GM23338 (cell line): ENCODE data around the gene ZNF775. TPM values are rescaled to one million over a fixed set of nuclear protein-coding genes. Genes with fewer than 3 reads are reported as not detected.

ENCODE experiments used
- ATAC-seq: fragments of 200-7000 bp; cut with Tn5 transposase; 3 replicates; pipeline ENCODE4 v1.9.1; 2020
- DNase-seq: peaks from one replicate; pipeline ENCODE4 v3.0.0-alpha.2; 2015; ENCODE audit warnings: low spot score
- H2AFZ ChIP-seq: fragments of 200-600 bp; sonication (generic); 2 replicates; pipeline ENCODE4 v1.8.0; 2016; ENCODE audit warnings: antibody characterized with exemption, mild to moderate bottlenecking, moderate library complexity
- H3F3A ChIP-seq: fragments of 200-600 bp; sonication (generic); replicated peaks from 2 replicates; pipeline ENCODE4 v1.8.0; 2017; ENCODE audit warnings: antibody characterized with exemption, mixed run types, low read depth
- H3K27ac ChIP-seq: fragments of 200-600 bp; sonication (generic); 2 replicates; pipeline ENCODE4 v1.6.1; 2016; ENCODE audit warnings: low read depth
- H3K27me3 ChIP-seq: fragments of 200-600 bp; sonication (generic); 2 replicates; pipeline ENCODE4 v1.8.0; 2016; ENCODE audit warnings: mild to moderate bottlenecking, mixed run types, moderate library complexity; ENCODE audit not compliant: insufficient read depth
- H3K36me3 ChIP-seq: fragments of 200-600 bp; sonication (generic); 2 replicates; pipeline ENCODE4 v1.8.0; 2016; ENCODE audit warnings: mild to moderate bottlenecking; ENCODE audit not compliant: insufficient read depth
- H3K4me1 ChIP-seq: fragments of 200-600 bp; sonication (generic); 2 replicates; pipeline ENCODE4 v1.8.0; 2016; ENCODE audit warnings: mild to moderate bottlenecking, moderate library complexity; ENCODE audit not compliant: insufficient read depth
- H3K4me2 ChIP-seq: fragments of 200-600 bp; sonication (generic); 2 replicates; pipeline ENCODE4 v1.7.1; 2017; ENCODE audit warnings: mixed run types
- H3K4me3 ChIP-seq: fragments of 200-600 bp; sonication (generic); 2 replicates; pipeline ENCODE4 v1.6.1; 2016; ENCODE audit warnings: mixed run types
- H3K79me2 ChIP-seq: fragments of 200-600 bp; sonication (generic); replicated peaks from 2 replicates; pipeline ENCODE4 v1.8.0; 2017; ENCODE audit warnings: mild to moderate bottlenecking; ENCODE audit not compliant: insufficient read depth
- H3K9me2 ChIP-seq: fragments of 200-600 bp; sonication (generic); 2 replicates; pipeline ENCODE4 v1.8.0; 2017; ENCODE audit not compliant: insufficient read depth
- H4K20me1 ChIP-seq: fragments of 200-600 bp; sonication (generic); replicated peaks from 2 replicates; pipeline ENCODE4 v1.8.0; 2017; ENCODE audit warnings: mild to moderate bottlenecking; ENCODE audit not compliant: insufficient read depth
- H3K27ac Mint-ChIP-seq: 2 replicates; pipeline ENCODE4 v1.8.0; 2020; ENCODE audit warnings: inconsistent platforms, mild to moderate bottlenecking, moderate library complexity, mixed read lengths
- H3K27me3 Mint-ChIP-seq: 3 replicates; pipeline ENCODE4 v1.8.0; 2022; ENCODE audit warnings: low read depth, mild to moderate bottlenecking, moderate library complexity, mixed read lengths, inconsistent platforms; ENCODE audit not compliant: insufficient read depth, poor library complexity
- H3K36me3 Mint-ChIP-seq: 3 replicates; pipeline ENCODE4 v1.8.0; 2021; ENCODE audit warnings: low read depth, mild to moderate bottlenecking, inconsistent platforms, moderate library complexity, mixed read lengths
- H3K4me1 Mint-ChIP-seq: 3 replicates; pipeline ENCODE4 v1.8.0; 2020; ENCODE audit warnings: mild to moderate bottlenecking, inconsistent platforms, mixed read lengths
- H3K4me3 Mint-ChIP-seq: 3 replicates; pipeline ENCODE4 v1.8.0; 2021; ENCODE audit warnings: moderate library complexity, mild to moderate bottlenecking, inconsistent platforms, mixed read lengths
- H3K9me3 Mint-ChIP-seq: 3 replicates; pipeline ENCODE4 v1.8.0; 2020; ENCODE audit warnings: moderate library complexity, mild to moderate bottlenecking, inconsistent platforms, mixed read lengths
- NANOG ChIP-seq: IDR thresholded peaks from 2 replicates; pipeline ENCODE4 v1.6.1; 2016; ENCODE audit warnings: antibody characterized with exemption, borderline replicate concordance
- POLR2AphosphoS5 ChIP-seq: IDR thresholded peaks from 2 replicates; pipeline ENCODE4 v1.6.1; 2016; ENCODE audit warnings: antibody characterized with exemption, low read depth
- STAT1 ChIP-seq: IDR thresholded peaks from one replicate; pipeline ENCODE4 v1.6.1; 2016; ENCODE audit warnings: antibody characterized with exemption; ENCODE audit not compliant: unreplicated experiment
- ZNF114 ChIP-seq: fragments of 250-450 bp; sonication (Bioruptor Pico); IDR thresholded peaks from 2 replicates; pipeline ENCODE4 v1.5.0; 2020; ENCODE audit warnings: mild to moderate bottlenecking, moderate library complexity
- polyA plus RNA-seq: library from polyadenylated mRNA; unstranded; fragments of >200 nt; fragmentation: Nextera tagmentation; extraction: Ambion mirVana; gene quantifications from 2 replicates; pipeline ENCODE4 v1.2.1, GENCODE V29; 2016
- total RNA-seq: library from RNA; depleted of rRNA; stranded (reverse); fragments of >200 nt; shearing (Covaris generic); gene quantifications from 2 replicates; pipeline ENCODE4 v1.2.3, GENCODE V29; 2014
- TF ChIP-seq, protein P1 (sequence below): fragments of 250-450 bp; sonication (Bioruptor Pico); IDR thresholded peaks from 2 replicates; pipeline ENCODE4 v1.5.0; 2020; ENCODE audit warnings: mild to moderate bottlenecking, moderate library complexity
- TF ChIP-seq, protein P2 (sequence below), 2 experiments: fragments of 200-600 bp in 1 of 2; sonication (generic) in 1 of 2; conservative IDR thresholded peaks; 2 replicates each; pipeline versions ENCODE4 v1.5.1 to v1.6.1; 2016 to 2017; ENCODE audit warnings: antibody characterized with exemption in 2 of 2, low read depth in 2 of 2, mild to moderate bottlenecking in 2 of 2, moderate library complexity in 1 of 2

Gene ZNF775
- total and polyA plus RNA-seq, 2 experiments from 2014 or later = 4.5 to 38.2 TPM

DNA sequence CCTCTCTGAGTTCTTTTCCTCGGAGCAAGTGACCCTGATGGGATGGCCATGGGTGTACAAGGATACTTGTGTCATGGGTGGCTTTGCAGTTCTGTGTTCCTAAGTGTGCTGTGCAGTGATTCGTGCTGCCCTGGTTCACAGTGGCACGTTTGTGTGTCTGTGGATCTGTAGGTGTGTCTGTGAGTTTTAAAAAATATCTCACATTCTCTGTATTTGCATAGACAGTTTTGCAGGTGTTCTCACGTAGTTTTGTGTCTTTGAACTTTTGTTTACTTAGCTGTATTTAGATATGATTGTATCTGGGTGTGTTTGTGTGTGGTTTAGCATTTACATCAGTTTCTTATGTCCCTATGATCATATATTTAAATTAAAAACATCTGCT, 3.7 kb downstream of the ZNF775 start (continued):
- TF ChIP-seq, protein P1, sequence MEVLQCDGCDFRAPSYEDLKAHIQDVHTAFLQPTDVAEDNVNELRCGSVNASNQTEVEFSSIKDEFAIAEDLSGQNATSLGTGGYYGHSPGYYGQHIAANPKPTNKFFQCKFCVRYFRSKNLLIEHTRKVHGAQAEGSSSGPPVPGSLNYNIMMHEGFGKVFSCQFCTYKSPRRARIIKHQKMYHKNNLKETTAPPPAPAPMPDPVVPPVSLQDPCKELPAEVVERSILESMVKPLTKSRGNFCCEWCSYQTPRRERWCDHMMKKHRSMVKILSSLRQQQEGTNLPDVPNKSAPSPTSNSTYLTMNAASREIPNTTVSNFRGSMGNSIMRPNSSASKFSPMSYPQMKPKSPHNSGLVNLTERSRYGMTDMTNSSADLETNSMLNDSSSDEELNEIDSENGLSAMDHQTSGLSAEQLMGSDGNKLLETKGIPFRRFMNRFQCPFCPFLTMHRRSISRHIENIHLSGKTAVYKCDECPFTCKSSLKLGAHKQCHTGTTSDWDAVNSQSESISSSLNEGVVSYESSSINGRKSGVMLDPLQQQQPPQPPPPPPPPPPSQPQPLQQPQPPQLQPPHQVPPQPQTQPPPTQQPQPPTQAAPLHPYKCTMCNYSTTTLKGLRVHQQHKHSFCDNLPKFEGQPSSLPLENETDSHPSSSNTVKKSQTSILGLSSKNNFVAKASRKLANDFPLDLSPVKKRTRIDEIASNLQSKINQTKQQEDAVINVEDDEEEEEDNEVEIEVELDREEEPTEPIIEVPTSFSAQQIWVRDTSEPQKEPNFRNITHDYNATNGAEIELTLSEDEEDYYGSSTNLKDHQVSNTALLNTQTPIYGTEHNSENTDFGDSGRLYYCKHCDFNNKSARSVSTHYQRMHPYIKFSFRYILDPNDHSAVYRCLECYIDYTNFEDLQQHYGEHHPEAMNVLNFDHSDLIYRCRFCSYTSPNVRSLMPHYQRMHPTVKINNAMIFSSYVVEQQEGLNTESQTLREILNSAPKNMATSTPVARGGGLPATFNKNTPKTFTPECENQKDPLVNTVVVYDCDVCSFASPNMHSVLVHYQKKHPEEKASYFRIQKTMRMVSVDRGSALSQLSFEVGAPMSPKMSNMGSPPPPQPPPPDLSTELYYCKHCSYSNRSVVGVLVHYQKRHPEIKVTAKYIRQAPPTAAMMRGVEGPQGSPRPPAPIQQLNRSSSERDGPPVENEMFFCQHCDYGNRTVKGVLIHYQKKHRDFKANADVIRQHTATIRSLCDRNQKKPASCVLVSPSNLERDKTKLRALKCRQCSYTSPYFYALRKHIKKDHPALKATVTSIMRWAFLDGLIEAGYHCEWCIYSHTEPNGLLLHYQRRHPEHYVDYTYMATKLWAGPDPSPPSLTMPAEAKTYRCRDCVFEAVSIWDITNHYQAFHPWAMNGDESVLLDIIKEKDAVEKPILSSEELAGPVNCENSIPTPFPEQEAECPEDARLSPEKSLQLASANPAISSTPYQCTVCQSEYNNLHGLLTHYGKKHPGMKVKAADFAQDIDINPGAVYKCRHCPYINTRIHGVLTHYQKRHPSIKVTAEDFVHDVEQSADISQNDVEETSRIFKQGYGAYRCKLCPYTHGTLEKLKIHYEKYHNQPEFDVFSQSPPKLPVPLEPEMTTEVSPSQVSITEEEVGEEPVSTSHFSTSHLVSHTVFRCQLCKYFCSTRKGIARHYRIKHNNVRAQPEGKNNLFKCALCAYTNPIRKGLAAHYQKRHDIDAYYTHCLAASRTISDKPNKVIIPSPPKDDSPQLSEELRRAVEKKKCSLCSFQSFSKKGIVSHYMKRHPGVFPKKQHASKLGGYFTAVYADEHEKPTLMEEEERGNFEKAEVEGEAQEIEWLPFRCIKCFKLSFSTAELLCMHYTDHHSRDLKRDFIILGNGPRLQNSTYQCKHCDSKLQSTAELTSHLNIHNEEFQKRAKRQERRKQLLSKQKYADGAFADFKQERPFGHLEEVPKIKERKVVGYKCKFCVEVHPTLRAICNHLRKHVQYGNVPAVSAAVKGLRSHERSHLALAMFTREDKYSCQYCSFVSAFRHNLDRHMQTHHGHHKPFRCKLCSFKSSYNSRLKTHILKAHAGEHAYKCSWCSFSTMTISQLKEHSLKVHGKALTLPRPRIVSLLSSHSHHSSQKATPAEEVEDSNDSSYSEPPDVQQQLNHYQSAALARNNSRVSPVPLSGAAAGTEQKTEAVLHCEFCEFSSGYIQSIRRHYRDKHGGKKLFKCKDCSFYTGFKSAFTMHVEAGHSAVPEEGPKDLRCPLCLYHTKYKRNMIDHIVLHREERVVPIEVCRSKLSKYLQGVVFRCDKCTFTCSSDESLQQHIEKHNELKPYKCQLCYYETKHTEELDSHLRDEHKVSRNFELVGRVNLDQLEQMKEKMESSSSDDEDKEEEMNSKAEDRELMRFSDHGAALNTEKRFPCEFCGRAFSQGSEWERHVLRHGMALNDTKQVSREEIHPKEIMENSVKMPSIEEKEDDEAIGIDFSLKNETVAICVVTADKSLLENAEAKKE (CRISPR knock-in tag) = no peak
- TF ChIP-seq NANOG (no peak), ZNF114 (no peak), STAT1 (no peak)

DNA sequence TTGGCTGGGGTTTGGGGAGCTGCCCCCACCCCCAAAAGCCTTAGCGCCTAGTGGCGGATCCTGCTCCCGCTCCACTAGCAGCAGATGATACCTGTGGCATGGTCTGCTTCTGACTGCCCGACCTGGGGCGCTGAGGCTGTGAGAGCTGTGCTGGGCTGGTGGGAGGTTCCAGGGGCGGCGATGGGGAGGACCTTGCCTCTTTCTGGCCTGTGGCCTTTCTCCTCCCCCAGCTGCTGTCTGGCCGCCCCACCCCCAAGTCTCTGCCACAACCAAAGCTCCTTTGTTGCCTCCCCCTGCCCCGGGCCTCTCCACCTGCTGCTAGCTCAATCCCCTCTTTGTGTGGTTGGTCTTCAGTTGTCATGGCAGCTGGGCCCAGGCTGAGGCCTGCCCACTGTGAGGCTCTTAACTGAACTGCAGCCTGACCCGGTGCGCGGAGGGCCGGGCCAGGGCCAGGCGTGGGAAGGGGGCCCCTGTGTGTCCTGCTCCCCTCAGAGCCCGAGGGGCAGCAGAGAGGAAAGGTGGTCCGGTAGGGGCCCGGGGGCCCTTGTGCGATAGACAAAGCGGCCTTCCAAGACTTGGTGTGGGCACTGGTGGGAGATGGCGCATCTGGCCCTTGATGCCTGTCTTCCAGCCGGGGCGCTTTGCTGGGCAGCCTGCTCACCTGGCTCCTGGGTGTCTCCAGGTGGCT, 4.7 kb downstream of the ZNF775 start:
- peaks cover 71% of the 10 kb centered on the region for H3K4me1 ChIP-seq
- Mint-ChIP-seq H3K27me3 (peaks cover 29% of the 10 kb centered on the region), H3K9me3 (no peaks in the 10 kb centered on the region), H3K4me3 (peak overlapping the region; percentile 59), H3K4me1 (peaks cover 73% of the 10 kb centered on the region), H3K36me3 (peaks cover 38% of the 10 kb centered on the region), H3K27ac (peak overlapping the region; percentile 94)
- no peak overlapping the region for H2AFZ ChIP-seq
- H3K27ac ChIP-seq = peak overlapping the region; percentile 93
- peak; percentile 97 for DNase-seq
- peak; percentile 68 for ATAC-seq
- H3K4me2 ChIP-seq = peak overlapping the region; percentile 78
- no peaks in the 10 kb centered on the region for H3K27me3 ChIP-seq
- no peaks in the 10 kb centered on the region for H3K9me2 ChIP-seq
- no peaks in the 10 kb centered on the region; the same call in none of the 2 replicates for H4K20me1 ChIP-seq
- no peaks in the 10 kb centered on the region for H3K36me3 ChIP-seq
- TF ChIP-seq, protein P1 (CRISPR knock-in tag) = no peak
- TF ChIP-seq, protein P2, sequence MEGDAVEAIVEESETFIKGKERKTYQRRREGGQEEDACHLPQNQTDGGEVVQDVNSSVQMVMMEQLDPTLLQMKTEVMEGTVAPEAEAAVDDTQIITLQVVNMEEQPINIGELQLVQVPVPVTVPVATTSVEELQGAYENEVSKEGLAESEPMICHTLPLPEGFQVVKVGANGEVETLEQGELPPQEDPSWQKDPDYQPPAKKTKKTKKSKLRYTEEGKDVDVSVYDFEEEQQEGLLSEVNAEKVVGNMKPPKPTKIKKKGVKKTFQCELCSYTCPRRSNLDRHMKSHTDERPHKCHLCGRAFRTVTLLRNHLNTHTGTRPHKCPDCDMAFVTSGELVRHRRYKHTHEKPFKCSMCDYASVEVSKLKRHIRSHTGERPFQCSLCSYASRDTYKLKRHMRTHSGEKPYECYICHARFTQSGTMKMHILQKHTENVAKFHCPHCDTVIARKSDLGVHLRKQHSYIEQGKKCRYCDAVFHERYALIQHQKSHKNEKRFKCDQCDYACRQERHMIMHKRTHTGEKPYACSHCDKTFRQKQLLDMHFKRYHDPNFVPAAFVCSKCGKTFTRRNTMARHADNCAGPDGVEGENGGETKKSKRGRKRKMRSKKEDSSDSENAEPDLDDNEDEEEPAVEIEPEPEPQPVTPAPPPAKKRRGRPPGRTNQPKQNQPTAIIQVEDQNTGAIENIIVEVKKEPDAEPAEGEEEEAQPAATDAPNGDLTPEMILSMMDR (conservative IDR thresholded peaks at IDR 0.05; ENCODE audit: low read depth in 2 of 2) = peak in 1 of 2 experiments; percentile 17; a peak in 1 of 4 replicates
- peak; percentile 91 for TF ChIP-seq POLR2AphosphoS5
- H3F3A ChIP-seq = peaks cover 29% of the 10 kb centered on the region
- H3K4me3 ChIP-seq = peak overlapping the region; percentile 39
- H3K79me2 ChIP-seq = peaks cover 63% of the 10 kb centered on the region
